Vagina (tissue), 2 donors: ENCODE results near the gene EHD3.

Experiments used
- CTCF ChIP-seq, 3 experiments: fragments of 450-650 bp in 2 of 3; fragments of 200-600 bp in 1 of 3; sonication (generic) in 1 of 3; IDR thresholded peaks; one replicate each; pipeline ENCODE4 v1.5.1; 2017 to 2019; ENCODE audit warnings: antibody characterized with exemption in 3 of 3, mild to moderate bottlenecking in 2 of 3, moderate library complexity in 2 of 3
- POLR2A ChIP-seq, 2 donors: fragments of 450-650 bp; IDR thresholded peaks; one replicate each; pipeline ENCODE4 v1.6.1; 2017; ENCODE audit warnings: antibody characterized with exemption in 2 of 2, mild to moderate bottlenecking in 2 of 2, moderate library complexity in 2 of 2

GRCh38 chr2:31284107-31284506, 50.2 kb downstream of the EHD3 start:
- TF ChIP-seq POLR2A (IDR thresholded peaks at IDR 0.05) (no peak), CTCF (IDR thresholded peaks at IDR 0.05) (no peak)
